ENCODE data around the gene KCTD20. TPM values are rescaled to one million over a fixed set of nuclear protein-coding genes. Genes with fewer than 3 reads are reported as not detected.

Gene KCTD20
- total RNA-seq, 1 experiment from 2014 or later: 41.6 TPM

DNA sequence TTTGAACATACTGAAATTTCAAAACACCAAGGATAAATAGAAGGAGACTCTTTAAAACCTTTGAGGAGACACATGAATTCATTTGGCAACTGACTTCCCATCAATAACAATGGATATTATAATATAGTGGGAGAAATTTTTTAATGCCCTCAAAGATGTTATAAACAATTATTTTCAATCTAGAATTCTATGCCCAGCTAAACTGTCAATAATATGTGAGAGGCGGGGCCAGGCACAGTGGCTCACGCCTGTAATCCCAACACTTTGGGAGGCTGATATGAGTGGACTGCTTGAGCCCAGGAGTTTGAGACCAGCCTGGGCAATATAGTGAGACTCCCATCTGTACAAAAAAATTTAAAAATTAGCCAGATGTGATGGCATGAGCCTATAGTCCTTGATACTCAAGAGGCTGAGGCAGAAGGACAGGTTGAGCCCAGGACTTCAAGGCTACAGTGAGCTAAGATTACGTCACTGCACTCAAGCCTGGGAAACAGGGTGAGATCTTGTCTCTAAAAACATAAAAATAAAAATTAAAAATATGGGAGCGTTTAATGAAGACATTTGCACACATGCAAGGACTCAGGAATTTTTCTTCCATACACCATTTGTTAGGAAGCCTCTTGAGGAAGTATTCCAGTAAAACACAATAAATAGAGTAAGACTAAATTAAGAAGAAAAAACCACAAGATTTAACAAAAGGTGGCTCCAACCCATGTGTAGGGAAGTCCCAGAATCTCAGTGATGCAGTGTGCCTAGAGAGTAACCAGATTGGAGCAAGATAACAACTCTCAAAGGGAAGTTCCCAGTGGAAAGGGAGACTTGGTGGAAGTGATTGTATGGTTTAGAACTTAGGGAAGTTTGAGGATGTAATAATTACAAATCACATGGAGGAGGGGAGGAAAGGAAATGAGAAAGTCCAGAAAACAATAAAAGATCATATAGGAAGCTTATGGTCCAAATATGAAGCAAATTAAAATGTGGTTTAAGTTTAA lies 29.0 kb upstream of the KCTD20 start:
- no peak overlapping the region for H3K27ac ChIP-seq (ENCODE audit: low read length)
- BruUV-seq (replicated peaks): no TSS peak
- TF ChIP-seq, protein P1, sequence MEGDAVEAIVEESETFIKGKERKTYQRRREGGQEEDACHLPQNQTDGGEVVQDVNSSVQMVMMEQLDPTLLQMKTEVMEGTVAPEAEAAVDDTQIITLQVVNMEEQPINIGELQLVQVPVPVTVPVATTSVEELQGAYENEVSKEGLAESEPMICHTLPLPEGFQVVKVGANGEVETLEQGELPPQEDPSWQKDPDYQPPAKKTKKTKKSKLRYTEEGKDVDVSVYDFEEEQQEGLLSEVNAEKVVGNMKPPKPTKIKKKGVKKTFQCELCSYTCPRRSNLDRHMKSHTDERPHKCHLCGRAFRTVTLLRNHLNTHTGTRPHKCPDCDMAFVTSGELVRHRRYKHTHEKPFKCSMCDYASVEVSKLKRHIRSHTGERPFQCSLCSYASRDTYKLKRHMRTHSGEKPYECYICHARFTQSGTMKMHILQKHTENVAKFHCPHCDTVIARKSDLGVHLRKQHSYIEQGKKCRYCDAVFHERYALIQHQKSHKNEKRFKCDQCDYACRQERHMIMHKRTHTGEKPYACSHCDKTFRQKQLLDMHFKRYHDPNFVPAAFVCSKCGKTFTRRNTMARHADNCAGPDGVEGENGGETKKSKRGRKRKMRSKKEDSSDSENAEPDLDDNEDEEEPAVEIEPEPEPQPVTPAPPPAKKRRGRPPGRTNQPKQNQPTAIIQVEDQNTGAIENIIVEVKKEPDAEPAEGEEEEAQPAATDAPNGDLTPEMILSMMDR (IDR thresholded peaks at IDR 0.05): no peak
- no peak for TF ChIP-seq TCF7L2 (IDR thresholded peaks at IDR 0.05; ENCODE audit: low read depth, low read length)
- TF ChIP-seq POLR2AphosphoS5 (IDR thresholded peaks at IDR 0.05; ENCODE audit: low read depth, low read length): no peak
- TF ChIP-seq, protein P2, sequence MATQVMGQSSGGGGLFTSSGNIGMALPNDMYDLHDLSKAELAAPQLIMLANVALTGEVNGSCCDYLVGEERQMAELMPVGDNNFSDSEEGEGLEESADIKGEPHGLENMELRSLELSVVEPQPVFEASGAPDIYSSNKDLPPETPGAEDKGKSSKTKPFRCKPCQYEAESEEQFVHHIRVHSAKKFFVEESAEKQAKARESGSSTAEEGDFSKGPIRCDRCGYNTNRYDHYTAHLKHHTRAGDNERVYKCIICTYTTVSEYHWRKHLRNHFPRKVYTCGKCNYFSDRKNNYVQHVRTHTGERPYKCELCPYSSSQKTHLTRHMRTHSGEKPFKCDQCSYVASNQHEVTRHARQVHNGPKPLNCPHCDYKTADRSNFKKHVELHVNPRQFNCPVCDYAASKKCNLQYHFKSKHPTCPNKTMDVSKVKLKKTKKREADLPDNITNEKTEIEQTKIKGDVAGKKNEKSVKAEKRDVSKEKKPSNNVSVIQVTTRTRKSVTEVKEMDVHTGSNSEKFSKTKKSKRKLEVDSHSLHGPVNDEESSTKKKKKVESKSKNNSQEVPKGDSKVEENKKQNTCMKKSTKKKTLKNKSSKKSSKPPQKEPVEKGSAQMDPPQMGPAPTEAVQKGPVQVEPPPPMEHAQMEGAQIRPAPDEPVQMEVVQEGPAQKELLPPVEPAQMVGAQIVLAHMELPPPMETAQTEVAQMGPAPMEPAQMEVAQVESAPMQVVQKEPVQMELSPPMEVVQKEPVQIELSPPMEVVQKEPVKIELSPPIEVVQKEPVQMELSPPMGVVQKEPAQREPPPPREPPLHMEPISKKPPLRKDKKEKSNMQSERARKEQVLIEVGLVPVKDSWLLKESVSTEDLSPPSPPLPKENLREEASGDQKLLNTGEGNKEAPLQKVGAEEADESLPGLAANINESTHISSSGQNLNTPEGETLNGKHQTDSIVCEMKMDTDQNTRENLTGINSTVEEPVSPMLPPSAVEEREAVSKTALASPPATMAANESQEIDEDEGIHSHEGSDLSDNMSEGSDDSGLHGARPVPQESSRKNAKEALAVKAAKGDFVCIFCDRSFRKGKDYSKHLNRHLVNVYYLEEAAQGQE (IDR thresholded peaks at IDR 0.05; ENCODE audit: insufficient read depth in 1 of 2, low read depth in 2 of 2, low read length in 1 of 2): no peak
- TF ChIP-seq SIN3A (IDR thresholded peaks at IDR 0.05; ENCODE audit: borderline replicate concordance, insufficient read depth, low read depth, low read length): no peak
- ChIA-PET POLR2A (interaction anchor here (0.8 kb wide), 1 partner anchor 275 kb away, joined by 3 read pairs; no protein-coding TSS in a partner anchor), CTCF (no interaction called here)
- in situ Hi-C loops (cut with HindIII; ENCODE audit: low pct_unique_long_range_greater_than_20kb, low sequenced_read_pairs): no loop called here
- no peak for DNase-seq (ENCODE audit: low read depth, low spot score)
- H3K27me3 ChIP-seq (ENCODE audit: control insufficient read depth, insufficient read depth, low read length): no peaks in the 10 kb centered on the region; the same call in 1 of the 2 replicates
- H3K36me3 ChIP-seq (ENCODE audit: control insufficient read depth, insufficient read depth, low read length): no peaks in the 10 kb centered on the region
- H3K9me3 ChIP-seq (ENCODE audit: control insufficient read depth, insufficient read depth, low read depth, low read length): no peaks in the 10 kb centered on the region
- intact Hi-C loops (cut with micrococcal nuclease; ENCODE audit: unreplicated experiment): no loop called here
- H3K4me3 ChIP-seq (ENCODE audit: low read depth in 2 of 2, low read length in 2 of 2): no peak overlapping the region
- no peaks in the 10 kb centered on the region for H3K4me1 ChIP-seq (ENCODE audit: control insufficient read depth, insufficient read depth, low read length)
- ATAC-seq: no peak

DNA sequence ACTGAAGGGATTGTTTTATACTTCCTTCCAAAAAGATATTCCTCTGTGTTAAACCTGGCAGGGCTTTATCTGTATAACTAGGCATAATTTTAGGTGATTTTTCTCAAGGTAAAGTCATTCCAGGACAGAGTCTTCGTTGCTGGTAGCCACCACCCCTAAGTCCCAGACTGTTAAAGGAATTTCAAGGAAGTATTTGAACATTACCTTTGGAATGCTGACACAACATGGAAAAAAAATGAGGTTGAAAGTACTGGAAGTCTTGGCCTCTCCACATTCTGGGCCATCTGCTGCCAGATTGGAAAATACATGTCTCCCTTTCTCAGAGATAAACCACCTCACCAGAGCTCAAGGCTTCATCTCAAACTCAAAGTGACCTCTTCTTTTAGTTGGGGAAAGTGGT lies 28.3 kb upstream of the KCTD20 start:
- POLR2A ChIA-PET: no interaction called here
- BruUV-seq (replicated peaks): no TSS peak
- intact Hi-C loops (cut with micrococcal nuclease; ENCODE audit: unreplicated experiment): no loop called here
- TF ChIP-seq POLR2AphosphoS5 (IDR thresholded peaks at IDR 0.05; ENCODE audit: low read depth, low read length) (no peak), SIN3A (IDR thresholded peaks at IDR 0.05; ENCODE audit: borderline replicate concordance, insufficient read depth, low read depth, low read length) (no peak), TCF7L2 (IDR thresholded peaks at IDR 0.05; ENCODE audit: low read depth, low read length) (no peak)
- TF ChIP-seq, protein P2 (IDR thresholded peaks at IDR 0.05; ENCODE audit: insufficient read depth in 1 of 2, low read depth in 2 of 2, low read length in 1 of 2): no peak
- TF ChIP-seq, protein P1 (IDR thresholded peaks at IDR 0.05): no peak
- Histone ChIP-seq H3K4me3 (ENCODE audit: low read depth in 2 of 2, low read length in 2 of 2) (no peak overlapping the region), H3K4me1 (ENCODE audit: control insufficient read depth, insufficient read depth, low read length) (no peaks in the 10 kb centered on the region), H3K36me3 (ENCODE audit: control insufficient read depth, insufficient read depth, low read length) (no peaks in the 10 kb centered on the region), H3K27ac (ENCODE audit: low read length) (no peak overlapping the region), H3K9me3 (ENCODE audit: control insufficient read depth, insufficient read depth, low read depth, low read length) (no peaks in the 10 kb centered on the region), H3K27me3 (ENCODE audit: control insufficient read depth, insufficient read depth, low read length) (no peaks in the 10 kb centered on the region; the same call in 1 of the 2 replicates)
- in situ Hi-C loops (cut with HindIII; ENCODE audit: low pct_unique_long_range_greater_than_20kb, low sequenced_read_pairs): no loop called here
- DNase-seq (ENCODE audit: low read depth, low spot score) (no peak), ATAC-seq (no peak)
- CTCF ChIA-PET: no interaction called here

All from Panc1 (cell line).